NOMO-1 treated with DMSO at 0.1 percent for 48 hours (cell line): ENCODE data around the gene DGKB.

Experiments used
- DNase-seq: peaks from one replicate; lab custom pipeline; 2025; ENCODE audit not compliant: unreplicated experiment; lab: John Stamatoyannopoulos, UW

The DGKB gene

GRCh38 chr7:14156436-14156835 lies 746.1 kb downstream of the DGKB start:
- DNase-seq = no peak

- DNase-seq = no peak
Observed at GRCh38 chr7:14148974-14149373, 753.6 kb downstream of the DGKB start.

DNA sequence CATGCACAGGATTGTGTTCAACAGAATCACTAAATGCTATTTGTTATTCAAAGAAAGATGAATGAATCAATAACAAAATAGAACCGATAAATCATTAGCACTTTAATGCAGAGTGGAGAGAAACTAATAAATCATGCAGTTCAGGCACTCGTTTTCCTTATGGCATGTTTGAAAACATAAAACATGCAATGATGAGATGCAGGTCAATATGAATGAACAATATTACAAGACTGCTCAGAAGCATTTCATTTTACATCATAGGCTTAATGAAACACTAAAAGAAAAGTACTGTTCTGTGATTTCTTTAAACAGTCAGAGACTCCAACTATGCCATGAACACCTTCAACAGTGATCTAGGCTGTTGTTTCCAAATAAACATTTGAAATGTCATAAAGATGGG lies 755.0 kb downstream of the DGKB start:
- no peak for DNase-seq

DNA sequence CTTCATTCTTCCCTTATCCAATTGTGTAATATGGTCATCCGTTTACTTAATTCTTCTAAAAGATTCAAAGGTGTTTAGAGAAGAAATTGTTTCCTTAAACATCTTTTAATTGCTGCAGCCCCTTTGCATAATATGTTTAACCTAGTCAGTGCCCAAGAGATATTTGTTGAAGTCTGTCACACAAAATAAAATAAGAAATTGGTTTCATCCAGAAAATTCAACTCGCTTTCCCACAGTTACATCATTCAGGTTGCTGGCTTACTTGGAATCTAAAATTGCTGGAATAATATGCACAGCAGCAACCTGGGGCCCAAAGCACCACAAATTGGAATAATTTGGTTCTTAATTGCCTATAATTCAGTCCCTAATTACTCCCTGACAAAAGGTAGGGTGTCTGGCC lies 758.0 kb downstream of the DGKB start:
- DNase-seq = no peak

DNA sequence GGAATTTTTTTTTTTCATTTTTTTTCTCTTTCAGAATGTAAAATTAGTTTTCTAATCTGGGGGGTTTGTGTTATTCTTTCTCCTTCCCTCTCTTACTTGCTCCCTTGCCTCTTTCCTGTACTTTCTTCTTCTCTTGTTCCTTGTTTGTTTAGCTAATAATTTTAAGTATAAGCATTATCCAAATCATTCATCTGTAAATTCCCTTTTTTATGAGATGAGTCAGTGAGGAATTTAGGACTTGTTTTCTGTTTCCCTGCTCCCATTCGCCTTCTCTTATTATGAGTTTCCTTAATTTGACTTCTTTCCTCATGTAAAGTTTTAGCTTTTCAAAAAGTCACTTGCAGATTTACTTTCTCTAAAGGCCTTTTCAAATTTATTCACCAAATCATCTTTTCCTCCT lies 758.4 kb downstream of the DGKB start:
- no peak for DNase-seq

DNA sequence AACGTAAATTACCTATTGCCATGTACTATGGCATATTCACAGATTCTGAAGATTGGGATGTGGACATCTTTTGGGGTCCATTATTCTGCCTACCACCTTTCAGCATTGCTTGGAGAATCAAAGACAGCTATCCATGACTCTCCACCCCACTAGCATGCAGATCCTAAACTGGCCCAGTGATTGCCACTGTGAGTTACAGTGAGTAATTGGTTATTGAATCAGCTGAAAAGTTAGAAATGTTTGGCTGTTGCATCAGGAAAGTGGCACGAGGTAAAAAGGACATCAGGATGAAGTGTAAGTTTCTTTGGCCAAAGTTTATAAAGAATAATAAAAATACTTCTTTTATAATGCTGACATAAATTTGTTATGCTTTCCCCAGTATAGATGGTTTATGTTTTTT lies 764.9 kb downstream of the DGKB start:
- DNase-seq = no peak

DNA sequence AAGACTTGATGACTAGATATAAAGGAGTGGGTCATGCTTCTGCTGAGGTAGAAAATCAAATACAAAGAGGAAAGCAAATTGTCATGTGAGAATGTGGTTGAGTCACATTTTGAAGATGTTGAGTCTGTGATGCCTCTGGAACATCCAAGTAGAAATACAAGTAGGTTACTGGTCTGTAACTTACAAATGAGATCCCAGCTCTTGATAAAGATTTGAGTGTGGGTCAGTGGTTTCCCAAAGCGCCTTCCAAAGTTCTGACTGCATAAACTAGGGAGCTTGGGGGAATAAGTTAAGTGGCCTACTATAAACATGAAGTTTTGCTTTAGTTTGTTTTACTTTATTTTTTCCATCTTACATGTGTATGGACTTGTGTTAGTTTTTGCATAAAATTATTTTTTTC lies 768.8 kb downstream of the DGKB start:
- no peak for DNase-seq

GRCh38 chr7:14125998-14126397 lies 776.6 kb downstream of the DGKB start:
- no peak for DNase-seq

DNA sequence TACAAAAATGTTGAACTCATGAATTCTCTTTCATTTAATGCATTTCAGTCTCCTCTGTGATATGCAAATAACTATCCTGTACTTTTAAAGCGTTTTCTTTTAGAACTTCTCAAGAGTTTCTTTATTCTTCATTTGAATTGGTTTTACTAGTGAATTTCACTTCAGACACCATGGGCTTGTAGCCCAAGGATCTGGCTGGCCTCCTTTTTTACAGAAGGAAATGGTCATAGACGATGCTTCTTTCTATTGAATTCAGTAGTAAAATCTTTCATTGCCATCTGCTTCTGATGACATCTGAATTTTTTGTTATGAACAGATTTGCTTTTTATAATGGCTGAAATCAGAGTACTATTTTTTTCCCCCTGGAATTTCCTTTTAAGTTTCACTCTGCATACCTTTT lies 777.8 kb downstream of the DGKB start:
- DNase-seq = no peak

DNA sequence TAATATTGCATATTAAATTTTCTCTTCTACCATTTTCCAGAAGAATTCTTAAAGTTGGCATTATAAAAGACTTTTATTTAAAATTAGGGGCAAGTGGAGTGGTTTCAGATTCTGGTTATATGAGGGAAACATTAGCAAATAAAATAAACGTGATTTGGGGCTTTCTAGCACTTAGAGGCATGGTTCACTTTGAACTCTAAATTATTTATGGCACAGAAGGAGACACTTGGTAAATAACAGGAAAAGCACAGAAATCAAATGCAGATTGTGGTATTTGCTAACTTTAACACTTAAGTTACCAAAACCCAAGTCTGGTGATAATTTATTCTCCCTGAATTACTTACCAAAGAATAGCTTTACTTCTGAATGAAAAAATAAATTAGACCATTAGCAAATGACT lies 778.6 kb downstream of the DGKB start:
- DNase-seq = no peak

DNA sequence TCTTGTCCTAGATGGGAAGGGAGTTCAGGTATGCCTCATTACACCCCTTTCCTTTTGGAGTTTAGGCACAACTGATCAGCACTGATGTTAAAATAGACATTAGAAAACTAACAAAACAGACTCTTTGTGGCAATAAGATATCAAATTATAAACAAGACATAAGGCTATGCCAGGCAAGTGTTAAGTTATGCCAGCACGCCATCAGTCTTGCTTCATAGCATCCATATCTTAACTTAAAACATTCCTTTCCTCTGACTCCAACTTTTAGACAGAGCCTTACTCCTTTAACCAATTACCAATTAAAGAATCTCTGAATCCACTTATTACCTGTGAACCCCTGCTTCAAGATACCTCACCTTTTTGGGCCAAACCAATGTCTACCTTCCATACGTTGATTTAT lies 786.9 kb downstream of the DGKB start:
- DNase-seq = no peak

DNA sequence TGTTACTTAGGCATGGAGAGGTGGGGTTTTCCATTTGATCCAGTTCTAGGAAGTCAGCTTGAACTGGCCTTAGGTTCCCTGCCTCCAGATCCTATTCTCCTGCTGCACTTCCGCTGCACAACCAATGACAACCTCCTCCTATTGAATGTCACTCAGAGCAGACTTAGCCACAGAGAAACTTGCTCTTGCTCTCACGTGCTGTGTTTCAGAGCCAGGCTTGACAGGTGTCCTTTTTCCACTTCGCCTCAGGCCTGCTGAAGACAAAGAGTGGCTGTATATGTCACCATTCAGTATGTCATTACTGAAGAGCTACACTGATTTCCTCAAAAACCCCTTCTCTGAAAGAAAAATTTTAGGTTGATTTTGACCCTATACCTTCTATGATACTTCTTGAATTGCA lies 797.7 kb downstream of the DGKB start:
- DNase-seq = no peak

DNA sequence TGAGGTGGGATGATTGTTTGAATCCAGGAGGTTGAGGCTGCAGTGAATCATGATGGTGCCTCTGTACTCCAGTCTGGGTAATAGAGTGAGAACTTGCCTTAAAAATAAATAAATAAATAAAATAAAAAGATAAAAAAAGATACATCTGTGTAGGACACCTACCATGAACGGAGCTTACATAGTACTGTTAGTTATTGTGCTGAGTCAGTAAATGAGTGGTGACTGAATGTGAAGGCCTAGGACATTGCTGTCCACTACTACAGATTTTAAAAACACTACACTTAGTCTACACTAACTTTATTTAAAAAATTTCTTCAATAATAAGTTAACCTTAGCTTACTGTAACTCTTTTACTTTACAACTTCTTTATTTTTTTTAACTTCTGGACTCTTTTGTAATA lies 806.4 kb downstream of the DGKB start:
- DNase-seq = no peak

- no peak for DNase-seq
Observed at GRCh38 chr7:14095233-14095950, 807.2 kb downstream of the DGKB start.
